ENCODE results near the gene PBRM1. TPM values are rescaled to one million over a fixed set of nuclear protein-coding genes. Genes with fewer than 3 reads are reported as not detected.
"Not testable (repeated sequence)": the region's sequence is repeated elsewhere in the genome, so short reads cannot be mapped to it uniquely, and the experiment has no call there.

PBRM1 gene
- total and polyA plus RNA-seq, 2 donors from 2014 or later = 4.1 to 56.2 TPM

DNA sequence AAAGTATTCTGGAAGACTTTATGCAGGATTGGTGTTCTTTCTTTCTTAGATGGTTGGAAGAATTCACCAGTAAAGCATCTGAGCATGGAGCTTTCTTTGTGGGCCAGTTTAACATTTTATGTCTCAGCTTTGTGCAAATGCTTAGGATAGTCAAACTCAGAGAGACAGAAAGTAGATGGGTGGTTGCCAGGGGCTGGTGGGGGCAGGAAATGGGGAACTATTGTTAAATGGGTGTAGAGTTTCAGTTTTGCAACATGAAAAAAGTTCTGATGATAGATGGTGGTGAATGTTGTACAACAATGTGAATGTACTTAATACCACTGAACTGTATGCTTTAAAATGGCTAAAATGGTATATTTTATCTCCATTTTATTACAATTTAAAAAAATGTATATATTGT lies 45.0 kb upstream of the PBRM1 start:
- Histone ChIP-seq H3K27ac (ENCODE audit: low read depth in 2 of 2, low read length in 2 of 2) (no peak overlapping the region), H3K4me3 (ENCODE audit: low read length in 3 of 3) (no peak overlapping the region), H3K4me1 (ENCODE audit: control insufficient read depth in 2 of 3, insufficient read depth in 2 of 3, low read depth in 1 of 3, low read length in 3 of 3) (no peaks in the 10 kb centered on the region), H3K27me3 (ENCODE audit: control insufficient read depth, insufficient read depth, low read length) (no peaks in the 10 kb centered on the region), H3K9me3 (ENCODE audit: control insufficient read depth in 2 of 3, insufficient read depth in 1 of 3, low read length in 3 of 3) (no peaks in the 10 kb centered on the region), H3K36me3 (ENCODE audit: control insufficient read depth in 2 of 3, insufficient read depth in 3 of 3, low read length in 3 of 3) (peaks cover 6 to 26% (median 11%) of the 10 kb centered on the region in 3 donors), H3K9ac (ENCODE audit: low read length in 3 of 3) (no peak overlapping the region)
- no peak for FAIRE-seq
- TF ChIP-seq, protein P1, sequence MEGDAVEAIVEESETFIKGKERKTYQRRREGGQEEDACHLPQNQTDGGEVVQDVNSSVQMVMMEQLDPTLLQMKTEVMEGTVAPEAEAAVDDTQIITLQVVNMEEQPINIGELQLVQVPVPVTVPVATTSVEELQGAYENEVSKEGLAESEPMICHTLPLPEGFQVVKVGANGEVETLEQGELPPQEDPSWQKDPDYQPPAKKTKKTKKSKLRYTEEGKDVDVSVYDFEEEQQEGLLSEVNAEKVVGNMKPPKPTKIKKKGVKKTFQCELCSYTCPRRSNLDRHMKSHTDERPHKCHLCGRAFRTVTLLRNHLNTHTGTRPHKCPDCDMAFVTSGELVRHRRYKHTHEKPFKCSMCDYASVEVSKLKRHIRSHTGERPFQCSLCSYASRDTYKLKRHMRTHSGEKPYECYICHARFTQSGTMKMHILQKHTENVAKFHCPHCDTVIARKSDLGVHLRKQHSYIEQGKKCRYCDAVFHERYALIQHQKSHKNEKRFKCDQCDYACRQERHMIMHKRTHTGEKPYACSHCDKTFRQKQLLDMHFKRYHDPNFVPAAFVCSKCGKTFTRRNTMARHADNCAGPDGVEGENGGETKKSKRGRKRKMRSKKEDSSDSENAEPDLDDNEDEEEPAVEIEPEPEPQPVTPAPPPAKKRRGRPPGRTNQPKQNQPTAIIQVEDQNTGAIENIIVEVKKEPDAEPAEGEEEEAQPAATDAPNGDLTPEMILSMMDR (IDR thresholded peaks at IDR 0.05; ENCODE audit: borderline replicate concordance, extremely low read depth, insufficient read depth) = no peak
- intact Hi-C loops (cut with DNase I) = no loop called here
- DNase-seq = no peak

DNA sequence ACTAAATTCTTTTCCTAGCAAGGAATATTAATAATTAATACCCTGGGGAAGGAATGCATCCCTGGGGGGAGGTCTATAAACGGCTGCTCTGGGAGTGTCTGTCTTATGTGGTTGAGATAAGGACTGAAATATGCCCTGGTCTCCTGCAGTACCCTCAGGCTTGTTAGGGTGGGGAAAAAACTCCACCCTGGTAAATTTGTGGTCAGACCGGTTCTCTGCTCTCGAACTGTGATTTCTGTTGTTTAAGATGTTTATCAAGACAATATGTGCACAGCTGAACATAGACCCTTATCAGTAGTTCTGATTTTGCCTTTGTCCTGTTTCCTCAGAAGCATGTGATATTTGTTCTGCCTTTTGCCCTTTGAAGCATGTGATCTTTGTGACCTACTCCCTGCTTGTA lies 43.0 kb upstream of the PBRM1 start:
- H3K9me3 ChIP-seq (ENCODE audit: control insufficient read depth in 2 of 3, insufficient read depth in 1 of 3, low read length in 3 of 3); intact Hi-C loops (cut with DNase I); DNase-seq; H3K4me1 ChIP-seq (ENCODE audit: control insufficient read depth in 2 of 3, insufficient read depth in 2 of 3, low read depth in 1 of 3, low read length in 3 of 3); H3K27me3 ChIP-seq (ENCODE audit: control insufficient read depth, insufficient read depth, low read length); FAIRE-seq; H3K4me3 ChIP-seq (ENCODE audit: low read length in 3 of 3); H3K9ac ChIP-seq (ENCODE audit: low read length in 3 of 3); H3K27ac ChIP-seq (ENCODE audit: low read depth in 2 of 2, low read length in 2 of 2): not testable (repeated sequence)
- peaks cover 5 to 26% (median 10%) of the 10 kb centered on the region in 3 donors for H3K36me3 ChIP-seq (ENCODE audit: control insufficient read depth in 2 of 3, insufficient read depth in 3 of 3, low read length in 3 of 3)

DNA sequence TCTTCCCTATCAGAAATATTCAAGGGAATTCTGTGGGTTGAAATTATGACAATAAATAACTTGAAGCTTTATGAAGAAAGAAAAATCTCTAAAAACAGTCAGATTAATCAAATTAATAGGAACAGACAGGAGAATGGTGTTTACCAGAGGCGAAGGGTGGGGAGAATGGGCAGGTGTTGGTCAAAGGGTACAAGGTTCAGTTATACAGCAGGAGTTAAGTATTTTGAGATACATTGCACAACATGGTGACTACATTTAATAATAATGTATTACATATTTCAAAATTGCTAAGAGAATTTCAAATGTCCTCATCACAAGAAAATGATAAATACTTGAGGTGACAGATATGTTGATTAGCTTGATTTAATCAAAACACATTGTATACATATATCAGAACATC lies 38.8 kb upstream of the PBRM1 start:
- TF ChIP-seq, protein P1 (IDR thresholded peaks at IDR 0.05; ENCODE audit: borderline replicate concordance, extremely low read depth, insufficient read depth) = no peak
- DNase-seq (no peak), FAIRE-seq (no peak)
- Histone ChIP-seq H3K4me3 (ENCODE audit: low read length in 3 of 3) (no peak overlapping the region), H3K27ac (ENCODE audit: low read depth in 2 of 2, low read length in 2 of 2) (no peak overlapping the region), H3K27me3 (ENCODE audit: control insufficient read depth, insufficient read depth, low read length) (no peaks in the 10 kb centered on the region), H3K4me1 (ENCODE audit: control insufficient read depth in 2 of 3, insufficient read depth in 2 of 3, low read depth in 1 of 3, low read length in 3 of 3) (no peaks in the 10 kb centered on the region), H3K9me3 (ENCODE audit: control insufficient read depth in 2 of 3, insufficient read depth in 1 of 3, low read length in 3 of 3) (no peaks in the 10 kb centered on the region), H3K36me3 (ENCODE audit: control insufficient read depth in 2 of 3, insufficient read depth in 3 of 3, low read length in 3 of 3) (peaks cover 0 to 5% (median 0%) of the 10 kb centered on the region in 3 donors), H3K9ac (ENCODE audit: low read length in 3 of 3) (no peak overlapping the region)
- intact Hi-C loops (cut with DNase I) = no loop called here

DNA sequence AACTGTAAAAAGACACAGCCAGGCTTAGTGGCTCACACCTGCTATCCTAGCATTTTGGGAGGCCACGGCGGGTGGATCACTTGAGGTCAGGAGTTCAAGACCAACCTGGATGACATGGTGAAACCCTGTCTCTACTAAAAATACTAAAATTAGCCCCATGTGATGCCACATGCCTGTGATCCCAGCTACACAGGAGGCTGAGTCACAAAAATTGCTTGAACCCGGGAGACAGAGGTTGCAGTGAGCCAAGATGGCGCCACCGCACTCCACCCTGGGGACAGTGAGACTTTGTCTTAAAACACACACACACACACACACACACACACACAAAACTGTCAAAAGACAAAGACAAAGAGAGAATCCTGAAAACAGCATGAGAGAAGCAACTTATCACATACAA lies 38.2 kb upstream of the PBRM1 start:
- intact Hi-C loops (cut with DNase I) = no loop called here
- TF ChIP-seq, protein P1 (IDR thresholded peaks at IDR 0.05; ENCODE audit: borderline replicate concordance, extremely low read depth, insufficient read depth) = no peak
- H3K27me3 ChIP-seq (ENCODE audit: control insufficient read depth, insufficient read depth, low read length) = no peaks in the 10 kb centered on the region
- DNase-seq (no peak), FAIRE-seq (no peak)
- peaks cover 0 to 7% (median 0%) of the 10 kb centered on the region in 3 donors for H3K36me3 ChIP-seq (ENCODE audit: control insufficient read depth in 2 of 3, insufficient read depth in 3 of 3, low read length in 3 of 3)
- H3K9me3 ChIP-seq (ENCODE audit: control insufficient read depth in 2 of 3, insufficient read depth in 1 of 3, low read length in 3 of 3) = no peaks in the 10 kb centered on the region
- no peak overlapping the region for H3K4me3 ChIP-seq (ENCODE audit: low read length in 3 of 3)
- no peaks in the 10 kb centered on the region for H3K4me1 ChIP-seq (ENCODE audit: control insufficient read depth in 2 of 3, insufficient read depth in 2 of 3, low read depth in 1 of 3, low read length in 3 of 3)
- H3K9ac ChIP-seq (ENCODE audit: low read length in 3 of 3) = no peak overlapping the region
- no peak overlapping the region for H3K27ac ChIP-seq (ENCODE audit: low read depth in 2 of 2, low read length in 2 of 2)

Measured in kidney (tissue), 14 donors.